GM21423 (cell line): ENCODE measurements around the gene SOWAHA.
"Not testable (repeated sequence)": the region's sequence is repeated elsewhere in the genome, so short reads cannot be mapped to it uniquely, and the experiment has no call there.

Experiments used
- ATAC-seq: cut with Tn5 transposase; IDR thresholded peaks from one replicate; pipeline ENCODE4 v1.9.1; 2021; ENCODE audit warnings: mild to moderate bottlenecking, moderate library complexity; ENCODE audit not compliant: unreplicated experiment

SOWAHA gene

GRCh38 chr5:132848270-132848669 is 35.2 kb downstream of the SOWAHA start:
- no peak for ATAC-seq

DNA sequence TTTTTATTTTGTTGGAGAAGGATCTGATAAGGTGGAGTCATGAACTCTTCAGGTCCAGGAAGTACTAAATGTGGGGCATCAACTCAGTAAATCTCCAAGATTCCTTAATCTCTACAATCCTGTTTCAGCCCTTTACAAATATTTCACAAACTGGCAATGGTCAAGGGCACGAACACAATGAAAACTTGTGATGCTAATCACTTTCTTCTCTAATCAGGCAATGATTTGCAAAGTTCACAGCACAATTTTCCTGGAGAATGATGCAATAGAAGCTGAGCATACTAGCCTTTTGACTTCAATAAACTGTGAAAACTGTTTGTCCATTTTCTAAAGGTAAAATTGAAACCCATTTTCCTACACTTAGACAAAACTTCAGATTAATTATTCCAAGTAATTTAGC is 36.2 kb downstream of the SOWAHA start:
- ATAC-seq = no peak

GRCh38 chr5:132850066-132850465 is 37.0 kb downstream of the SOWAHA start:
- no peak for ATAC-seq

DNA sequence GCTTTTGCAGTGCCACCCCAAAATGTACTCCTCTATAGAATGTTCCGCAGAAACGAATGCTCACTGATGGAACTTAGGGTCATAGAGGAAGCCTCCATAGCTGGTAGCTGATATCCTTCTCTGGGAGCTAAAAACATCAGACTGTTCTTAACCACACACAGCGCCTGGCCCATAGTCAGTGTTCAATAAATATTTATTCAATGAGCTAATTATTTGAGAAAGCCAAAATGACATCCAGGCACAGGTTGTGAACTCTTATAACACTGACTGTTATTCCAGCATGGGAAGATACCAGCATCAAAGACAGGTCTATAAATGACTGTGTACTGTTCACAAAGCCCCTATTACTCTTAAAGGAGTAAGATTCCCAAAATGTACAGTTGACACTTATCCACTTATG is 40.2 kb downstream of the SOWAHA start:
- no peak for ATAC-seq

DNA sequence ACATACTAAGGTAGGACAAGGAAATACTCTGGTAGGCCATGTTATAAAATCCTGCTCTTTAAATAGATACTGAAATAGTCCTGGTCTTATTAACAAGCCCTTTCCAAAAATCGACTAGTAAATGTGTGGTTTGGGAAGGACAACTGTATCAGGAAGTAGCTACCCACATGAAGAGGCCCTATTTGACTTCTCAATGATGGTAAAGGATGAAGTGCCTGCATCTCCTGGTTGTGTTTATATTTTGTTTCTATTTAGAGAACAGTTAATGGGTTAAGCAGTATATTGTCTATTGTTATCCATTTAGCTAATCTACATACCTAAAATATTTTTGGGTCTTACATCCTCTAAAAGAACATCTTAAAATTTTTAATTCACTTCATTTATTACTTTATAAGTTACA is 40.7 kb downstream of the SOWAHA start:
- ATAC-seq = no peak

GRCh38 chr5:132854301-132854700 is 41.2 kb downstream of the SOWAHA start:
- no peak for ATAC-seq

DNA sequence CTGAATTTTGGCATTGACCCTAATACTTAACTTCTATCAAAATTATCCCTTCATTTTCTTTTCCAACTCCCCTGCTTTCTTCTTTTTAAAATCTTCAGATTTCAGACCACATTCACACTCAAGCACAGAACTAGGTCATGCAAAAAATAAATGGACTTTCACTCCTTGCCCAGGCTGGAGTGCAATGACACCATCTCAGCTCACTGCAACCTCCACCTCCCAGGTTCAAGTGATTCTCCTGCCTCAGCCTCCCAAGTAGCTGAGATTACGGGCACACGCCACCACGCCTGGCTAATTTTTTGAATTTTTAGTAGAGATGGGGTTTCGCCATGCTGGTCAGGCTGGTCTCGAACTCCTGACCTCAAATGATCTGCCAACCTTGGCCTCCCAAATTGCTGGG is 41.9 kb downstream of the SOWAHA start:
- not testable (repeated sequence) for ATAC-seq

DNA sequence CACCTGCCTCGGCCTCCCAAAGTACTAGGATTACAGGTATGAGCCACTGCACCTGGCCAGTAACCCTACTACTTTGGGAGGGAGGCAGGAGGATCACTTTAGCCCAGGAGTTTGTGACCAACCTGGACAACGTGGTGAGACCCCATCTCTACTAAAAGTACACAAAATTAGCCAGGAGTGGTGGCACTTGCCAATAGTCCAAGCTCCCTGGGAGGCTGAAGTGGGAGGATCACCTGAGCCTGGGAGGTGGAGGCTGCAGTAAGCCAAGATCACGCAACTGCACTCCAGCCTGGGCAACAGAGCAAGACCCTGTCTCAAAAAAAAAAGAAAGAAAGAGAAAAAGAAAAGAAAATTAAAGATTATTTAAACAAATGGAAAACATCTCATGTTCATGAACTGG is 42.9 kb downstream of the SOWAHA start:
- ATAC-seq = no peak

- no peak for ATAC-seq
Observed at GRCh38 chr5:132859889-132860437, 46.9 kb downstream of the SOWAHA start.

GRCh38 chr5:132860742-132861141 is 47.6 kb downstream of the SOWAHA start:
- no peak for ATAC-seq

GRCh38 chr5:132865668-132866341 is 52.7 kb downstream of the SOWAHA start:
- peak; percentile 13 for ATAC-seq
